HG02943 (cell line): ENCODE results near the gene GJC2.
"Not testable (repeated sequence)": the region's sequence is repeated elsewhere in the genome, so short reads cannot be mapped to it uniquely, and the experiment has no call there.

ENCODE experiments used
- ATAC-seq: cut with Tn5 transposase; IDR thresholded peaks from one replicate; pipeline ENCODE4 v1.9.1; 2021; ENCODE audit warnings: mild to moderate bottlenecking, low read depth, moderate library complexity; ENCODE audit not compliant: unreplicated experiment

GJC2 gene

DNA sequence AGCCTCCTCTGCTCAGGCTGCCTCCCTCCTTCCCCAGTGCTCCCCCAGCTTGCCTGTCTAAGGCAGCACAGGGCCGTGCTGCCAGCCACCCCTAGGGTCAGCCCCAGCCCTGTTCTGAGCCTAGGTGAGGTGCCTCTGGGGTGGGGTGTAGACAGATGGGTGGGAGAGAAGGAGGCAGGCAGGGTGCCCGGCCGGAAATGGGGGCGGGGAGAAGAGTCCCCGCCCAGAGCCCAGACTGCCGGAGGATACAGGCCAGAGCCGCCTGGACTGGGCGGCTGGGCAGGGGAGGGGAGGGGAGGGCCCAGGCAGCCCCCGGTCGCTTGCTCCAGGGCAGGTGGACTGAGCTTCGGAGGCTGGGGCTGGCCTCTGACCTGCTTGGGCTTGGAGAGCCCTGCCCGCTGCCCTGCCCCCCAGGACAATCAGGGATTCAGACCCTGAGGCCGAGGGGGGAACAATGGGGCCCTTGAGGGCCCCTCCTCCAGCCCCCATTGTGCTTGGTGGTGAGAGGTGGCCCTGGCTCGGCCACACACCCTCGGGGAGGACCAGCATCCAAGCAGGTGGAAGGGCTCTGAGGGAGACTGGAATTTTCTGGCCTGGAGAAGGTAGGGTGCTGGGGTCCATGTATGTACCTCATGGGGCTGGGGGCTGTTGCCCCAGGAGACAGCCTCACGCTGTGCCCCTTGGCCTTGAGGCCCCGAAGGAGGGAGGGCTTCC is at the start of gene GJC2:
Gene GJC2, plus strand, starts transcription at position 525 of the 714 bp plus-strand sequence. CDS start 7,829 bp downstream, outside the sequence.
- ATAC-seq: no peak

DNA sequence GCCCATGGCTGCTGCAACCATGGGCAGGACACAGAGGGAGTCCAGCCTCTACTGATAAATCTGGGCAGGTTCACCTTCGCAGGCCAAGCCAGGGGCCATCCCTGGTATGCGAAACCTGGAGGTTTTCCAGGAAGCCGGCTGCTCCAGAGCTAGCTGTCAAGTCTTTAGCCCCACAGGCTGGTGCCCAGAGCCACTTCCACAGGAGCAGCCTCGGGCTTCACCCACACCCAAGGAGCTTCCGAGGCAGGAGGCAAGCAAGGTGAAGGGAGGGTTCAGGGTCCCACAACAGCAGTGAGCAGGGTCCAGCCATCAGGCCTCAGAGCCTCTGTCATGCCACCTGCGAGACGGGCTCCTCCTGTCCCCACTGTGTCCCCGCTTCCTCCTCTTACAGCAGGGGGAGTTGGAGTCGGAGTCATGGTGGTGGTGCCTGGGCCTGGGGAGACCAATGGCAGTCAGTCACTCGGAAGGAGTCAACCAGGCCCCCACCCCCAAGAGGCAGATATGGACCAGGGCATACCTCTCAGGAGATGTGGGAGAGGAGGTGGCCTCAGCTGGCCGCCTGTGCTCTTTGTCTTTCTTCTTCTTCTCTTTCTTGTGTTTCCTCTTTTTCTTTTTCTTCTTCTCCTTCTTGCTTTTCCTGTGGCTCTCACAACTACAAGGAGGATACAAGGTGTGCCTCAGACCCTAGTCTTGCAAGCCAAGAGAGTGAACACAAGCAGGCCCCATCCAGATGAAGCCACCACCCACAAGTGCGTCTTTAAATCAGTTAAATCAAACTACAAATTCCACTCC is 48.7 kb upstream of the GJC2 start:
- no peak for ATAC-seq

DNA sequence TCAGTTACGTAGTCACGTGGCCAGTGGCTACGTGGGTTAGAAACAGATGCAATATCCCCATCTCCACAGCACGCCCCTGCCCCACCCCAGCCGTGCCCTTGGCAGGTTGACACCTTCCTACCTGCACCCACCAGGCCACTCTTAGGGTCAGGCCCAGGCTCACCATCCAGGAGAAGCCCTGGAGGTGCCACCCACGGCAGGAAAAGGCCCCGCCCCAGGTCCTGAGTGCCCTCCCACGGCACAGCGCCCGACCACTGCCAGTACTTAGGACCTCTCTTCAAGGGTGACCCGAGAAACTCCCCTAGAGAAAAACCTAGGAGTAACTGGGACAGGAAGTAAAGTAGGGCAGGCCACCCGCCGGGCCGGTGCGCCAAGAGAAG is 48.1 kb upstream of the GJC2 start:
- no peak for ATAC-seq

DNA sequence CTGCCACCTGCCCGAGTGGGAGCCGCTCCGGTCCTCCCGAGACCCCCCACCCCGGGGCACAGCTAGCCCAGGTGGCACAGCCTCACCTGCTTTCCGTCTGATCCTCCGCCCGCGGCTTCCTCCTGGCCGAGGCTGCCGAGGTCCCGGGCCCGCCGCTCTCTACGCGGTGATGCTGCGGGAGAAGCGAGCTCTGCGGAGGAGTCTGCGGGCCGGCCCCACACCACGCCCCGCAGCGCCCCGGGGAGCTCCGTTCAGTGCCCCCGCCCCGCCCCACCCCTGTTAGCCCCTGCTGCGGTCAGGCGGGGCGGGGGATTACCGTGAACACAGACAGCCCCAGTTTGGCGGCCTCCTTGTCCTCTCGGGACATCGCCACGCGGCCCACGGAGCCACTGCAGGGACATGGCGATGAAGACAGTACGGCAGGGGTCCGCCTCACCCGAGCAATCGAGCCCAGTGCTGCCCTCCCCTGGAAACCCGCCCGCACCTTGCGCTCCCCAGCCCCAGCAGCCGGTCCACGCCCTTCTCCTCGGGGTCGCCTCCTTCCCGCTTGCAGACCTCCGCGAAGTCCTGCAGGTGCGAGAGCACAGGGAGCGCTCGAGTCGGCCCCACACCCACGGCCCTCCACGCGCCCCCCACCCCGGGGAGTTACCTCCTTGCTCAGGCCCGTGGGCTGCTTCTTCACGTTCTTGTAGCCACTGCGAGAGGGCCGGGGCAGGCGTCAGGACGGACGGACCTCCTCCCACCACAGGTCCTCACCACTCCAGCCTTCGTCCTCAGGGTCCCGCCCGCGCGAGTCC is 47.5 kb upstream of the GJC2 start:
- peak; percentile 13 for ATAC-seq

DNA sequence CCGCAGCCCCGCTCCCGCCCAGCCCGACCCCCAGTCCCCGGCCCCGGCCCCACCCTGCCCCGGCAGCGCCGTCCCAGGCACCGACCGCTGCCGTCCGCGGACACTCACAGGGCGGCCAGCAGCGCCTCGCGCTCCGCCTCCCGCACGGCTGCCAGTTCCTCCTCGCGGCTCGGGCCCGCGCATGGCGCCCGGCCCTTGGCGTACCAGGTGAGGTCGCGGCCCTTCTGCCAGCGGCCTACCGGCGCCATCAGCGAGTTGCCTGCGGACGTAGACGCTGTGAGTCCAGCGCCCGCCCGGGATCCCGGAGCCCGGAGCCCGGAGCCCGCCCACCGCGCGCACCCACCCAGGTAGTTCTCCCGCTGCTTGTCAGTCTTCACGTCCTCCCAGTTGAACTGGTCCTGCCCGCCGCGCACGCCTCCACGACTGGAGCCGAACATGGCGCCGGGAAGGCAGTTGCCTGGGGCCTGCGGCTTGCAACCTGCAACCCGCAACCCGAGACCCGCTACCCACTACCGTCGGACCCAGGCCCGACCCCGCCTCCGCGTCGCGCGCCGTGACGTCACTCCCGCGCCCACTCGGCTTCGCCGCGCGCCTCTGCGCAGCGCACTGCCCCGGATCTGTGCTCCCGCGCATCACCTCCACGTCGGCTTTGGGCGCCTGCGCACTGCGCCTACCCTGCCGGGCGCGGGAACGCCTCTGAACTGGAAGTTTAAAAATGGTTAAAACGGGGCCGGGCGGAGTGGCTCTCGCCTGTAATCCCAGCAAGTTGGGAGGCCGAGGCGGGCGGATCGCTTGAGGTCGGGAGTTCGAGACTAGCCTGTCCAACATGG is 46.7 kb upstream of the GJC2 start, which contains the start of gene C1orf35:
Gene C1orf35, minus strand, starts transcription at position 535 of the 830 bp plus-strand sequence. Its CDS starts 98 bp downstream, at position 437.
- ATAC-seq: peak; percentile 67

DNA sequence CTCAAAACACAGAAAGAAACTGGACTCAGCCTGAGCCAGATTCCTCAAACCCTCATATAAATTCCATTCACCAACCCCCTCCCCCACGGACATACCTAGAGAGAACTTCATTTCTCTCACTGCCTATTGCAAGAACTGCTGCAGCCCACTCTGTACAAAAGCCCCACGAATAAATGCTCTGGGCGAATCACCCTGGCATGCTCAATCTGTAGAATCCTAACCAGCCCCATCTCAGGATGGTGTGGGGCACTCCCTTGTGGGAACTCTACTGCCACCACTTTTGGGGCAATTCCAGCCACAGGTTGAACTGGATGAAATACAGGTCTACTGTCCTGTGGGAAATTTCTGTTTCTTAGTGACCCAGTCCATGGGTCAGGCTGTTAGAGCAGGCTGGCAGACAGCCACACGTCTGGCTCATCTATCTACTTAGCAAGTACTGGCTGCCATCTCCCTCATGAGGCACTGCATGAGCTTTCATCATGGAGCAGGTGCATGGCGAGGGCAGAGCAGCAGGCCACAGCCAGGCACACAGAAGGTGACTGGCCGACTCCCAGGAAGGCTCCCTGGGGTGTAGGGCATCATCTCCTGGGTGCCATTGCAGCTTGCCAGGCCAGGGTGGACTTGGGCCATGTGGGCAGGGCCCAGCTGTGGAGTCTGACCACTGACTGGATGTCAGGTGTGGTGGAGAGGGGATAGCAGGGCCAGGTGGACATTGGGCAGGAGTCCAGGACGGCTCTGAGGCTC is 45.0 kb upstream of the GJC2 start:
- no peak for ATAC-seq

DNA sequence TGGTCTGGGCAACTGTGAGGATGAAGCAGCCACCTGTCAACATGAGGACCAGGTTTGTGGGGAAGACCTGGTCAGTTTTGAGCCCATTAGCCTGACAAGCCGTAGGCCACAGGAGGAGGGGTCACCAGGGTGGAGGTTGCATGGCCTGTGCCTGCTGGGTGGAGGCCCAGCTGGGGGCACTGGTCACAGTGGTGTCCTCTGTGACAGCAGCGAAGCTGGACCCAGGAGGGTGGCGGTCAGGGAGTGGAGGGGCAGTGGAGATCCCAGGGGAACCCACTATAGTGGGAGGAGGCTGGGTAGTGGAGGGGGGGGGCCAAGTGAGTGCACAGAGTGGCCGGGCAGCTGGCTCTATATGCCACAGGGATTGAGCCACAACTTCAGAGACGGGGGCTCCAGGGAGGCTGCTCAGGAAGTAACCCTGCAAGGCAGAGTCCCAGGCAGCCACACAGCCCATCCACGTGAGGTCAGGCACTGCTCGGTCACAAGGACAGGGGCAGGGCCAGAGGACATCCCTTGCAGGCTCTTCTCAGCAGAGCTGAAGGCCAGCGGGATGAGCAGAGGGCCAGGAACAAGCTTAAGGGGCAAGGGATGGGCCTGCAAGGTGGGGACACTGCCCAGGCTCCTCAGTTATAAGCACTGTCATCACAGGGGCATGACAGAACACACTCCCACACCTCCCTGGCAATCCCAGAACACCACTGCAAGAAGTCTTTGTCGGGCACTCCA is 44.3 kb upstream of the GJC2 start:
- no peak for ATAC-seq

DNA sequence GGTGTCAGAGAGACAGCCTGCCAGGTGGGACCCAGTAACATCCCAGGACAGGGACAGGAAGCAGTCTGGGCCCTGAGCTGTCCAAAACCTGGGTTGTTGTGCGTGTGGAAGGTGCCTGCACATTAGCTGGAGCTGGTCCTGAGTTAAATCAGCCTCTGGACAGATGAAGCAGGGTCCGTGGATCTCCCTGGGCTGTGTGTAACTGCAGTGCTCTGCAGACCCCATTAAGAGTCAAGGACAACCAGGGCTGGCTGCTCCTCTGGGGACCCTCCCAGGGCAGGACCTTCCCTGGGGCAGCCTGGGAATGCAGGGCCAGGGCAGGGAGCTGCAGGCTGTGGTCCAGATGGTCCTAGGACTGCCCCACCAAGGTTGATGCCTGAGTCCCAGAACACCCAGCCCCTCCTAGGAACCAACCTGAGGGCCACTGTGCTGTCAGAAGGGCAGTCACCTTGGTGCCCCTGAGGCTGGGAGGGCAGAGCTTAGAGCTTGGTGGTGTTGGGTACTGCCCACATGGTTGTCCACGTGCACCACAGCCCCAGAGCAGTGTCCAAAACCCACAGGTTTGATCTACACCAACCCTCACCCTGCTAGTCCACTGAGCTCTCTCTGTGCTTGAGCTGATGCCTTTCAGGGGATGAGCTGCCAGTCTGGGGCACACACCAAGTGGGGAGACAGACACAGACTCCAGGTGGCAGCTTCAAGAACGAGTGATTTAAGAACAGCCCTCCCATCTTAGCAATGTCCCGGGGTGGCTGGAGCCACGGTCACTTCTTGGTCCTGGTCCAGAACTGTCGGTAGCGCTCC is 43.5 kb upstream of the GJC2 start:
- ATAC-seq: no peak

DNA sequence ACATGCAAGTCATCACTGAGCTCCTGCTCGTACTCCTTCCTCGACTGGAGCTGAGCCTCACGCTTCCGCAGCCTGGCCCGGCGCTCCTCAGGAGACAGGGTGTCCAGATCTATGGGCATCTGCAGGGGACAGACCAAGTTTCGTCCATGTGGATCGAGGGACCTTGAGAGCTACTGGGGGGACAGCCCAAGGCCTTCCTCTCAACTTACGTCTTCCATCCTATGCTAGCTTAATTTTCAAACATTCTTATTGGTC is 43.0 kb upstream of the GJC2 start:
- ATAC-seq: no peak

DNA sequence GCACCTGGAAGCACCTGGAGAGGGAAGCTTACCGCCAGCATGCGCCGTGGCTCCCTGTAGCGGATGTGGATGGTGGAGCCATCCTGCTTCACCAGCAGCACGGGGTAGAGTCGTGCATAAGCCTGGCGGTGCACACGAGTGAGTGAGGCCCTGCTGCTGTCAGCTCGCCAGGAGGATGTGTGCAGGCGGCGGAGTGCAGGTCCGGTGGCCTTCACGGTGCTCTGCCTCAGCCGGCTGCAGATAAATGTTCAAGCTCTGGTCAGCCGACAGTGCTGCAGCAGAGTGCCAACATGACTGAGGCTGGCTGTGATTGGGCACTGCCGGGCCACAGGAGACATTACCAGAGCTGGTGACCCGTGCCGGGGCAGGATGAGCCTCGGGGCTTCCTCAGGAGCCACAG is 42.1 kb upstream of the GJC2 start:
- ATAC-seq: no peak

DNA sequence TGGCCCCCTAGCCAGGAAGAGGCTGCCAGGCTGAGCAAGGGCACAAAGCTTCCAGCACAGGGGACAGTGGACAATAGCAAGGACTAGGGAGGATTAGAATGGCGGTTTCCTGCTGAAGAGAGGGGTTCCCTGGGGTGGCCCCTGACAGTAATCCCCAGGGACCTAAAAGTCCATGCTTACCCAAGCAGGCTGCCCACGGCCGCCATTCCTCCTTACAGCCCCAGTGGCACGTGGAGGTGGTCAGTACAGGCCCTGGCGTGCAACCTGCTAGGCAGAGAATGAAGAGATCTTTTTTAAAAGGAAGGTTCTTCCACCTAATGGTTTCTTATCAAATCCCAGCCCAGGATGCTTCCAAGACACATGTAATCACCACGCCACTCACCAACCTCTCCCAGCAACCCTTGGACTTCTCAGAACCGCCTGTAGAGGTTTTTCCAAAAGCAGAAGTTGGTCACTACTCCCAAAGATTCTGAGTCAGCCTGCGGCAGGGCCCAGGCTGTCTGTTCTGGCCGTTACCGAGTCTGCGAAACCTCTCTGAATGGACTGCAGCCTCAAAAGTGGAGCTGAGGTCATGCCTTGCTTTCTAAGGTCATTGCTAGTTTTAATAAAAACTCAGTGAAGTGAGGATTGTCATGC is 41.6 kb upstream of the GJC2 start:
- no peak for ATAC-seq

DNA sequence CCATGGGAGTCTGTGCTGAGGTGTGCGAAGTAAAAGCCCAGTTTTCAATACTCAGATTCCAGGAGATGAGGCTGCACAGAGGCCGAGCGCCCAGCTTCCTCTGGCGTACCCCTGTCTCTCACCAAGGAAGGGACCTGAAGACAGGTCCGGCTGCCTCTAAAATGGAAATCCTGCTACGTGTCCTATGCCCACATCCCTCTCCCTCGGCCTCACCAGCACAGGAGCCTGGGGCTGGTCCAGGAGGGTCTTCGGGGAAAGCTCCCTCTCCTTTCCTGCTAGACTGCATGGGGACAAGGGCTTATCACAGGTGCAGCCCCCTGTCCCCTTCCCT is 41.0 kb upstream of the GJC2 start:
- ATAC-seq: no peak

DNA sequence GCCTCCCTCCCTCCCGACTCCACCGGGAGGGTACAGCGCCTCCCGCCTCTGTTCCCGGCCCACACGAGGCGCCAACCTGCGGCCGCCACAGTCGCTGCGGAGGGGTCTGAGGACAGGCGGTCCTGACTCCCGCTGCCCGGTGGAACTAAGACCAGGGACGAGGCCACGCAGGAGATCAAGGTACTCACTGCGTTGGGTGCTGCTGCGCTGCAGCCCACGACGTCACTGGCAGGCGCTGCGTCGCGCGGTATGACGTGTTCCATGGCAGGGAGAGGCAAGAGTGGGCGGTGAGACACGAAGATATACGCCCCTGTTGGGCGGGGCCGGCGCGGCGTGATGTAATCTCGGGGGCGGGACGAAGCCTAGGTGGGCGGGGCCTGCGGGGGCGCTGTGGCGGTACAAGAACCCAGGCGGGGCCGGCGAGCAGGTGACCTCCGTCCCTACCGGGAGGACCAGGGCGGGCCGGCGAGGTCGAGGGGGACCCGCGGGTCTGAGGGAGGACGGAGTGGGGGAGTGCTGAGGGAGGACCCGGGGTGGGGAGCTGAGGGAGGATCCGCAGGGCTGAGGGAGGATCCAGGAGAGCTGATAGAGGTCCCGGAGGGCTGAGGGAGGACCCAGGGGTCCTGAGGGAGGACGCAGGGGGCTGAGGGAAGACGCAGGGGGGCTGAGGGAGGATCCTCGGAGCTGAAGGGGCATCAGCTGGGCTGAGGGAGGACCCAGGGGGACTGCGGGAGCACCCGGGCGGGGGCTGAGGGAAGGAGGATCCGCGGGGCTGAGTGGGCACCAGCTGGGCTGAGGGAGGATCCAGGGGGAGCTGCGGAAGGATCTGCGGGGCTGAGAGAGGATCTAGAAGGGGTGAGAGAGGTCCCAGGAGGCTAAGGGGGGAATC is 40.4 kb upstream of the GJC2 start, which contains the start of gene MRPL55:
Gene MRPL55, minus strand, starts transcription at position 227 of the 889 bp plus-strand sequence. CDS start 1,039 bp downstream, outside the sequence.
- ATAC-seq: peak; percentile 89

DNA sequence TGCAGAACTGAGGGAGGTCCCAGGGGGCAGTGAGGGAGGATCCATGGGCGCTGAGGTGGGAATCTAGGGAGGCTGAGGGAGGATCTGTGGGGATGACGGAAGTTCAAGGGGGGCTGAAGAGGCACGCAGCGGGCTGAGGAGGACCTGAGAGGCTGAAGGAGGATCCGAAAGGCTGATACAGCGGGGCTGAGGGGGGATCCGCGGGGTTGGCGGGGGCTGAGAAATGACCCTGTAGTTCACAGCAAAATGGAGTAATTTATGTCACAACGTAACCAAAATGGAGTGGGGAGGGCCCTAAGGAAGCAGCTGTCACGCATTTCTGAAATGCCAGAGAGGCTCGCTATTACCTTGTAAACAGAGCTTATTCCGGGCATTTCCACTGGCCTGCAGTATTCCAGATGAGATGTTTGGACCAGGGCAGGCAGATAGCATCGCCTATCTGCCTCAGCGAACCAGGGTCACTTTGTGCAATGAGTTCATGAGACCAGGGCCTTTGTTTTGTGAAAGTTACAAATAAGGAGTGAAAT is 39.7 kb upstream of the GJC2 start:
- no peak for ATAC-seq

DNA sequence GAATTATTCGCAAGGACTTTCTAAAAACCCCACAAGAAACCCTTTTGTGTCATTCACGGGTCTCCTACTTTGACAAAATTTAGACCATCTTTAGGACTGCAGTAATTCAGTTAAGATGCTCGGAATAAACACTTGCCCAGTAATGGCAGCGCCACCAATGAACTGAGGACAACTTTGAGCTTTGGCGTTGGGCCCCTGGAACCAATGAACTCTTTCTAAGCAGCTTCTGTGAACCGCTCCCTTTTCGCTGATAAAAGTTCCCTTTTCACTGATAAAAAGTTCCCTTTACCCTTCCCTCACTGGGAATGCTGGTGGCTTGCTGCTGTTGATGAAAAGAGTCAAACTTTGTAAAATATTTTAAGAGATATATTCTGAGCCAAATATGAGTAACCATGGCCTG is 39.2 kb upstream of the GJC2 start:
- no peak for ATAC-seq

DNA sequence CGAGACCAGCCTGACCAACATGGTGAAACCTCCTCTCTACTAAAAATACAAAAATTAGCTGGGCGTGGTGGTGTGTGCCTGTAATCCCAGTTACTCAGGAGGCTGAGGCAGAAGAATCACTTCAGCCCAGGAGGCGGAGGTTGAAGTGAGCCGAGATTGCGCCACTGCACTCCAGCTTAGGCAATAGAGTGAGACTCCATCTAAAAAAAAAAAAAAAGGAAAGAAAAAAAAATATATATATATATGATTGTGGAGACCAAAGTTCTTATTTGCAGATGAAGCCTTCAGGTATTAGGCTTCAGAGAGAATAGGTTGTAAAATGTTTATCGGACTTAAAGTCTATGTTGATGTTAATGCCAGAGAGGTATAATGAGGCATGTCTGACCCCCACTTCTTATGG is 38.4 kb upstream of the GJC2 start:
- not testable (repeated sequence) for ATAC-seq

DNA sequence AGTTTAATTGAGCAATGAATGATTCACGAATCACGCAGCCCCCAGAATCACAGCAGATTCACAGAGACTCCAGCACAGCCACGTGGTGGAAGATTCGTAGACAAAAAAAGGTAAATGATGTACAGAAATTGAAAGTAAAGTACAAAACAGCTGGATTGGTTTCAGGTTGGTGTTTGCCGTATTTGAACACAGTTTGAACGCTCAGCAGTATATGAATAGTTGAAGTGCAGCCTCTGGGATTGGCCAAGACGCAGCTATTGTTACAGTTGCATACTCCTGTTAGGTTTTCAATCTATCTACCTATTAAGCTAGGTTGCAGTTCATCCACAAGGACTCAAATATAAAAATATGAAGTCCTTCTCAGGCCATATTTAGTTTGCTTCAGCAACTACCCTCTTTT is 37.6 kb upstream of the GJC2 start:
- no peak for ATAC-seq
